PC-9 (cell line): Measurements from ENCODE around the gene GFI1. TPM values are rescaled to one million over a fixed set of nuclear protein-coding genes. Genes with fewer than 3 reads are reported as not detected.

ENCODE experiments used
- BruUV-seq: library from RNA; stranded (reverse); fragments of 400-500 nt; replicated peaks from 2 replicates; lab custom pipeline; 2021; lab: Mats Ljungman, UMichigan
- CTCF ChIA-PET: fragments of 300-600 bp; sonication (Branson Sonifier 250); formaldehyde crosslinking; loops from one replicate; lab custom pipeline; 2022; ENCODE audit warnings: antibody characterized with exemption; lab: Charles Lee
- POLR2A ChIA-PET: fragments of 300-600 bp; sonication (Branson Sonifier 250); formaldehyde crosslinking; loops from one replicate; lab custom pipeline; 2022; ENCODE audit warnings: antibody characterized with exemption; ENCODE audit not compliant: unreplicated experiment; lab: Charles Lee
- DNase-seq, 2 experiments: peaks; one replicate each; pipeline versions ENCODE4 v3.0.0 to v3.0.0-alpha.2; 2015 to 2022; ENCODE audit warnings: mixed read lengths in 1 of 2
- H2AFZ ChIP-seq: fragments of 200-600 bp; sonication (generic); 2 replicates; pipeline ENCODE4 v1.8.1; 2017; ENCODE audit warnings: antibody characterized with exemption
- H3F3A ChIP-seq: fragments of 200-600 bp; sonication (generic); 2 replicates; pipeline ENCODE4 v1.8.1; 2017; ENCODE audit warnings: antibody characterized with exemption, mild to moderate bottlenecking, low read depth; ENCODE audit not compliant: insufficient read depth
- H3K27ac ChIP-seq: fragments of 200-600 bp; sonication (generic); 2 replicates; pipeline ENCODE4 v1.6.1; 2016; ENCODE audit warnings: mixed run types
- H3K27me3 ChIP-seq: fragments of 200-600 bp; sonication (generic); 2 replicates; pipeline ENCODE4 v1.6.1; 2016; ENCODE audit warnings: low read depth, mixed run types; ENCODE audit not compliant: insufficient read depth
- H3K36me3 ChIP-seq: fragments of 200-600 bp; sonication (generic); 2 replicates; pipeline ENCODE4 v1.6.1; 2016; ENCODE audit warnings: low read depth, mixed run types
- H3K4me1 ChIP-seq: fragments of 200-600 bp; sonication (generic); replicated peaks from 2 replicates; pipeline ENCODE4 v1.6.1; 2016; ENCODE audit warnings: mixed run types; ENCODE audit not compliant: insufficient read depth
- H3K4me2 ChIP-seq: fragments of 200-600 bp; sonication (generic); 2 replicates; pipeline ENCODE4 v1.6.1; 2017; ENCODE audit warnings: mixed run types
- H3K4me3 ChIP-seq: fragments of 200-600 bp; sonication (generic); 2 replicates; pipeline ENCODE4 v1.6.1; 2016; ENCODE audit warnings: mixed run types
- H3K79me2 ChIP-seq: fragments of 200-600 bp; sonication (generic); 2 replicates; pipeline ENCODE4 v1.6.1; 2017; ENCODE audit warnings: low read depth, mixed run types
- H3K9me2 ChIP-seq: fragments of 200-600 bp; sonication (generic); 2 replicates; pipeline ENCODE4 v1.8.1; 2017; ENCODE audit warnings: mild to moderate bottlenecking; ENCODE audit not compliant: insufficient read depth
- H3K9me3 ChIP-seq: fragments of 200-600 bp; sonication (generic); 2 replicates; pipeline ENCODE4 v1.8.1; 2016; ENCODE audit warnings: low read depth; ENCODE audit not compliant: insufficient read depth
- H4K20me1 ChIP-seq: fragments of 200-600 bp; sonication (generic); 2 replicates; pipeline ENCODE4 v1.8.1; 2017; ENCODE audit not compliant: insufficient read depth
- CTCF ChIP-seq: fragments of 200-600 bp; sonication (generic); conservative IDR thresholded peaks from 2 replicates; pipeline ENCODE4 v1.6.1; 2017; ENCODE audit warnings: mixed run types, antibody characterized with exemption, mild to moderate bottlenecking, moderate library complexity
- EZH2 ChIP-seq: fragments of 200-600 bp; sonication (generic); IDR thresholded peaks from 2 replicates; pipeline ENCODE4 v1.8.0; 2017; ENCODE audit warnings: antibody characterized with exemption, low read depth
- intact Hi-C: fragments of 100-400 bp; cut with micrococcal nuclease; formaldehyde crosslinking; loops from one replicate; pipeline ENCODE4 v1.10.0; 2022; ENCODE audit not compliant: unreplicated experiment
- total RNA-seq: library from RNA; stranded (reverse); gene quantifications from 2 replicates; pipeline ENCODE4 v1.2.3, GENCODE V29; 2021

GFI1 gene
- total RNA-seq, 1 experiment from 2014 or later: 0.35 TPM

GRCh38 chr1:92484472-92485380 lies 2.0 kb downstream of the GFI1 start:
- Histone ChIP-seq H3K27ac (no peak overlapping the region), H3K79me2 (no peaks in the 10 kb centered on the region), H3K4me1 (peaks cover 18% of the 10 kb centered on the region; the same call in 1 of the 2 replicates), H2AFZ (peak overlapping the region; percentile 83), H3F3A (no peaks in the 10 kb centered on the region), H3K36me3 (no peaks in the 10 kb centered on the region), H3K4me3 (peak overlapping the region; percentile 78), H4K20me1 (no peaks in the 10 kb centered on the region), H3K9me3 (no peaks in the 10 kb centered on the region), H3K9me2 (no peaks in the 10 kb centered on the region), H3K27me3 (peaks cover 37% of the 10 kb centered on the region; the same call in 1 of the 2 replicates), H3K4me2 (peak overlapping the region; percentile 93)
- intact Hi-C loops: no loop called here
- no TSS peak for BruUV-seq
- POLR2A ChIA-PET: no interaction called here
- CTCF ChIA-PET: interaction anchor here (0.7 kb wide), 1 partner anchor 187 kb away, joined by 7 read pairs; no protein-coding TSS in a partner anchor
- DNase-seq: peak; percentile 29 to 48
- TF ChIP-seq CTCF (no peak), EZH2 (0 out of 2 replicates have a peak, but pooled peaks have one; percentile 52)

GRCh38 chr1:92483610-92484471 lies 2.9 kb downstream of the GFI1 start:
- peaks cover 37% of the 10 kb centered on the region; the same call in 1 of the 2 replicates for H3K27me3 ChIP-seq
- CTCF ChIA-PET: interaction anchor here (0.6 kb wide), 2 partner anchors 54 to 265 kb away, joined by 3 to 5 read pairs; no protein-coding TSS in a partner anchor

More at GRCh38 chr1:92483610-92484471, 2.9 kb downstream of the GFI1 start:
- POLR2A ChIA-PET: interaction anchor here (0.8 kb wide), 1 partner anchor 80 kb away, joined by 37 read pairs; no protein-coding TSS in a partner anchor
- intact Hi-C loops: no loop called here
- no TSS peak for BruUV-seq
- no peak overlapping the region for H3K27ac ChIP-seq
- no peaks in the 10 kb centered on the region for H4K20me1 ChIP-seq
- peak overlapping the region; percentile 83 for H2AFZ ChIP-seq
- peak overlapping the region; percentile 78 for H3K4me3 ChIP-seq
- H3K9me2 ChIP-seq: no peaks in the 10 kb centered on the region
- H3K4me1 ChIP-seq: peaks cover 18% of the 10 kb centered on the region; the same call in 1 of the 2 replicates
- H3K36me3 ChIP-seq: no peaks in the 10 kb centered on the region
- H3K9me3 ChIP-seq: no peaks in the 10 kb centered on the region
- no peaks in the 10 kb centered on the region for H3F3A ChIP-seq
- DNase-seq: peak; percentile 31 to 44
- H3K79me2 ChIP-seq: no peaks in the 10 kb centered on the region
- TF ChIP-seq CTCF (no peak), EZH2 (0 out of 2 replicates have a peak, but pooled peaks have one; percentile 66)
- H3K4me2 ChIP-seq: peak overlapping the region; percentile 93
